Heart left ventricle (tissue), 16 donors: Measurements from ENCODE around the gene DTNB. TPM values are rescaled to one million over a fixed set of nuclear protein-coding genes. Genes with fewer than 3 reads are reported as not detected.

Experiments used
- ATAC-seq, 4 donors: fragments of 200-7000 bp; cut with Tn5 transposase; one replicate each; pipeline ENCODE4 v1.9.1; 2020 to 2022; ENCODE audit warnings: moderate library complexity in 4 of 4, mild to moderate bottlenecking in 3 of 4, moderate number of reproducible peaks in 1 of 4
- DNase-seq, 5 donors: peaks; one replicate each; pipeline ENCODE4 v3.0.0-alpha.2; 2020
- H3K27ac ChIP-seq, 12 donors: fragments of 200-600 bp; sonication (generic) in 4 of 12; one replicate each; pipeline versions ENCODE4 v1.5.0 to v1.8.0; 2016 to 2022; ENCODE audit warnings: mild to moderate bottlenecking in 2 of 12
- H3K27me3 ChIP-seq, 9 donors: fragments of 200-600 bp; sonication (generic) in 2 of 9; one replicate each; pipeline versions ENCODE4 v1.5.1 to v1.8.0; 2016 to 2022; ENCODE audit warnings: mild to moderate bottlenecking in 3 of 9
- H3K36me3 ChIP-seq, 9 donors: fragments of 200-600 bp; sonication (generic) in 2 of 9; one replicate each; pipeline versions ENCODE4 v1.5.0 to v1.8.0; 2018 to 2022; ENCODE audit warnings: mild to moderate bottlenecking in 2 of 9
- H3K4me1 ChIP-seq, 12 donors: fragments of 200-600 bp; sonication (generic) in 4 of 12; one replicate each; pipeline versions ENCODE4 v1.5.0 to v1.8.0; 2016 to 2022; ENCODE audit warnings: mild to moderate bottlenecking in 3 of 12
- H3K4me3 ChIP-seq, 12 donors: fragments of 200-600 bp; sonication (generic) in 4 of 12; one replicate each; pipeline versions ENCODE4 v1.5.0 to v1.8.0; 2017 to 2022; ENCODE audit warnings: mild to moderate bottlenecking in 9 of 12, moderate library complexity in 4 of 12
- H3K9me3 ChIP-seq, 12 donors: fragments of 200-600 bp; sonication (generic) in 4 of 12; one replicate each; pipeline versions ENCODE4 v1.5.0 to v1.8.0; 2016 to 2022; ENCODE audit warnings: mild to moderate bottlenecking in 1 of 12
- POLR2A ChIP-seq, 2 donors: fragments of 450-650 bp; IDR thresholded peaks; one replicate each; pipeline ENCODE4 v1.6.1; 2017; ENCODE audit warnings: antibody characterized with exemption in 2 of 2, mild to moderate bottlenecking in 2 of 2, moderate library complexity in 2 of 2
- WGBS, 4 donors: extraction: QIAGEN DNeasy Blood & Tissue Kit in 2 of 4; methylation state at CpG; one replicate each; pipeline versions ENCODE4 v1.1.5 to v1.1.7; 2013 to 2018; 5-methylcytosine and 5-hydroxymethylcytosine counted together
- intact Hi-C, 10 donors: fragments of 100-400 bp; cut with DNase I; formaldehyde crosslinking; loops; one replicate each; pipeline versions ENCODE4 v1.11.1 to v1.14.2; 2022
- polyA plus RNA-seq, 2 donors: library from polyadenylated mRNA; stranded (reverse); fragments of 200-250 nt; gene quantifications; one replicate each; pipeline ENCODE4 v1.2.3, GENCODE V29; 2013
- total RNA-seq, 9 donors: library from RNA; depleted of rRNA in 2 of 9; stranded (reverse); fragments of >200 nt in 2 of 9; fragmentation: NEBNext Ultra II Directional in 3 of 9; extraction: Animal tissue kit (Norgen Biotek cat#: 25700) in 3 of 9; gene quantifications; one replicate each; pipeline versions ENCODE4 v1.1.0 to v1.2.4, GENCODE V29; 2016 to 2023
- TF ChIP-seq, protein P1 (sequence below), 12 donors: fragments of 200-600 bp; sonication (generic) in 4 of 12; IDR thresholded peaks; one replicate each; pipeline versions ENCODE4 v1.5.0 to v1.8.0; 2018 to 2022; ENCODE audit warnings: antibody characterized with exemption in 12 of 12, mild to moderate bottlenecking in 5 of 12
- donor health status: ischemic (EF 13 %, LVEDD 7.1; RV severe dilation, severe dysfunction).
- donor health status: healthy with polysubstance abuse.
- donor health status: DM: no; HTN: yes; CAD: no.
- donor health status: DM: no; HTN: no; CAD: no.
- donor health status: ischemic (EF 25% LVEDD 6.9; RV normal size, moderate dysfunction).
- donor health status: ischemic (EF 25% LVEDD 5.7; RV mildly dilated, moderate dysfunction).
- donor health status: healthy.
- donor health status: DM: yes; HTN: yes; CAD: no.
- donor health status: ischemic (EF 35%, LVEDD 5.7; RV mildly dilated, moderate dysfunction).
- donor health status: nonischemic (EF 11% LVEDD 7.7; RV severe dilation, severe dysfunction).
- donor health status: DM: yes; HTN: yes; CAD: no.
- donor health status: PGD.
- donor health status: ischemic (EF 29% LVEDD 5.4; RV normal size, mild dysfunction).
- donor health status: nonischemic (EF 23%, LVEDD 6.1; RV moderate dilation, normal function).

Gene DTNB
- total and polyA plus RNA-seq, 11 donors = 2.5 to 17.3 (median 5.6) TPM

DNA sequence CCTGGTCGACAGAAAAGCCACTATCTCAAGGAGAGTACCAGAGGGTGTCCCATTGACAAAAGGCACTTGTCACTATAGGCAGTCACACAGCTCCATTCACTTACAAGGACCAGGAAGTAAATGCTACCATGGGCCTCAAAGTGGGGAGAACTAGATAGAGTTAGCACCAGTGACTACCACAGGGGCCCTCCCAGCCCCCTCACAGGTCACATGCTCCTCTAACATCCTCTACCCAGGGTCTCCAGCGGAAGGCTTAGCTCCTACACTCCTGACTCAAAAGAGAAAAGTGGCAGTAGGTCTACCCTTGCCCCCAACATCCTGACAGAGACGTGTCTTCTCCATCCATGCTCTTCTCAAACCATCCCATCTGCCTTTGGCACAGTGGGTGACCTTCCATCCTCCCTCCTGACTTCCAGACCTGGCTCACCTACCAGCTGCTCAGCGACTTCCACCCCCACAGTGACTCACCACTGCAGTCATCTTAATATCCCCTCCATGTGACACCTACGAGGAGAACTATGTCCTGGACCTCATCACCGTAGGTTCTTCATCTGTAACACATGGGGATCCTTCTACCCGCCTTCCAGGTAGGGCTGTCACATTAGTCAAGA is 326.1 kb downstream of the DTNB start:
- H3K9me3 ChIP-seq = no peaks in the 10 kb centered on the region
- peak in 1 of 5 donors; percentile 4 for DNase-seq
- H3K36me3 ChIP-seq = no peaks in the 10 kb centered on the region
- H3K27me3 ChIP-seq = no peaks in the 10 kb centered on the region
- TF ChIP-seq POLR2A (IDR thresholded peaks at IDR 0.05) = no peak
- TF ChIP-seq, protein P1, sequence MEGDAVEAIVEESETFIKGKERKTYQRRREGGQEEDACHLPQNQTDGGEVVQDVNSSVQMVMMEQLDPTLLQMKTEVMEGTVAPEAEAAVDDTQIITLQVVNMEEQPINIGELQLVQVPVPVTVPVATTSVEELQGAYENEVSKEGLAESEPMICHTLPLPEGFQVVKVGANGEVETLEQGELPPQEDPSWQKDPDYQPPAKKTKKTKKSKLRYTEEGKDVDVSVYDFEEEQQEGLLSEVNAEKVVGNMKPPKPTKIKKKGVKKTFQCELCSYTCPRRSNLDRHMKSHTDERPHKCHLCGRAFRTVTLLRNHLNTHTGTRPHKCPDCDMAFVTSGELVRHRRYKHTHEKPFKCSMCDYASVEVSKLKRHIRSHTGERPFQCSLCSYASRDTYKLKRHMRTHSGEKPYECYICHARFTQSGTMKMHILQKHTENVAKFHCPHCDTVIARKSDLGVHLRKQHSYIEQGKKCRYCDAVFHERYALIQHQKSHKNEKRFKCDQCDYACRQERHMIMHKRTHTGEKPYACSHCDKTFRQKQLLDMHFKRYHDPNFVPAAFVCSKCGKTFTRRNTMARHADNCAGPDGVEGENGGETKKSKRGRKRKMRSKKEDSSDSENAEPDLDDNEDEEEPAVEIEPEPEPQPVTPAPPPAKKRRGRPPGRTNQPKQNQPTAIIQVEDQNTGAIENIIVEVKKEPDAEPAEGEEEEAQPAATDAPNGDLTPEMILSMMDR (IDR thresholded peaks at IDR 0.05) = no peak
- H3K4me3 ChIP-seq = no peak overlapping the region
- peak overlapping the region in 1 of 12 donors; percentile 63 for H3K27ac ChIP-seq
- H3K4me1 ChIP-seq = peaks cover 0 to 7% (median 5%) of the 10 kb centered on the region in 12 donors
- intact Hi-C loops = loop anchor here in 1 of 10 donors (10.0 kb wide), 1 partner anchor 177 kb away; no protein-coding TSS in a partner anchor
- no peak for ATAC-seq
- WGBS, 4 donors = 78 to 86% (median 80%) methylated on average over 7 of the region's 7 CpGs

DNA sequence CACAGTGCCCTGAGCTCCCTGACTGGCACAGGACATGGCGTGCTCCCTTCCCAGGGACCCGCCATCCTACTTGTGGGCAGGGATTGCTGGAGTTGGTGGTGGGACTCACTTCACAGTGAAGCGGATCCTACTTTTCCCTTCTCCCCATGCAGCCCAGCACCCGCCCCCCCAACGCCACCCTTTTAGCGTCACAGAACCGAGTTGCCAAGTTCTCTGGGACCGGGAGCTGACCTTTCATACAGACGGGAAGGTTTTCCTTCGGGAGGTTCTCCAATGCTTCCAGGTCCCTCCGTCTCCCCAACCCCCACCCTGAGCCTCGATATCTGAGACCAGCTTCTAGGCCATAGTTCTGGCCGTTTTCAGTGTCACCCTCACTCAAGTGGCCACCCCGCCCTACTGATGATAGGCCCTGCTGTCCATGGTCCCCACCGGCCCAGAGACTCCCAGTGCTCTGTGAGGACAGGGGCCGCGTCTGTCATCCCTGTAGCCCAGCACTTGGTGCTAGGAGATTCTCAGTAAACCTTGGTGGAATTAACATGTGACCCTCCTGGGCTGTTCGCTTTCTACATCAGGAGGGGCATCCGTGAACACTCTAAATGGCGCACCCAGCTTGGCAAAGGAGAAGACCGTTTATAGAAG is 330.1 kb downstream of the DTNB start:
- no peak overlapping the region for H3K4me3 ChIP-seq
- H3K4me1 ChIP-seq = peaks cover 3 to 30% (median 27%) of the 10 kb centered on the region in 12 donors
- 79 to 86% (median 83%) methylated on average over 19 to 21 of the region's 21 CpGs for WGBS, 4 donors
- ATAC-seq (no peak), DNase-seq (no peak)
- H3K27me3 ChIP-seq = no peaks in the 10 kb centered on the region
- H3K27ac ChIP-seq = no peak overlapping the region
- intact Hi-C loops = loop anchor here in 7 of 10 donors (2.0 to 10.0 kb wide), 8 partner anchors 17 to 181 kb away; no protein-coding TSS in a partner anchor
- peaks cover 0 to 2% (median 0%) of the 10 kb centered on the region in 9 donors for H3K36me3 ChIP-seq
- H3K9me3 ChIP-seq = no peaks in the 10 kb centered on the region
- TF ChIP-seq POLR2A (IDR thresholded peaks at IDR 0.05) = no peak
- TF ChIP-seq, protein P1 (IDR thresholded peaks at IDR 0.05) = no peak

DNA sequence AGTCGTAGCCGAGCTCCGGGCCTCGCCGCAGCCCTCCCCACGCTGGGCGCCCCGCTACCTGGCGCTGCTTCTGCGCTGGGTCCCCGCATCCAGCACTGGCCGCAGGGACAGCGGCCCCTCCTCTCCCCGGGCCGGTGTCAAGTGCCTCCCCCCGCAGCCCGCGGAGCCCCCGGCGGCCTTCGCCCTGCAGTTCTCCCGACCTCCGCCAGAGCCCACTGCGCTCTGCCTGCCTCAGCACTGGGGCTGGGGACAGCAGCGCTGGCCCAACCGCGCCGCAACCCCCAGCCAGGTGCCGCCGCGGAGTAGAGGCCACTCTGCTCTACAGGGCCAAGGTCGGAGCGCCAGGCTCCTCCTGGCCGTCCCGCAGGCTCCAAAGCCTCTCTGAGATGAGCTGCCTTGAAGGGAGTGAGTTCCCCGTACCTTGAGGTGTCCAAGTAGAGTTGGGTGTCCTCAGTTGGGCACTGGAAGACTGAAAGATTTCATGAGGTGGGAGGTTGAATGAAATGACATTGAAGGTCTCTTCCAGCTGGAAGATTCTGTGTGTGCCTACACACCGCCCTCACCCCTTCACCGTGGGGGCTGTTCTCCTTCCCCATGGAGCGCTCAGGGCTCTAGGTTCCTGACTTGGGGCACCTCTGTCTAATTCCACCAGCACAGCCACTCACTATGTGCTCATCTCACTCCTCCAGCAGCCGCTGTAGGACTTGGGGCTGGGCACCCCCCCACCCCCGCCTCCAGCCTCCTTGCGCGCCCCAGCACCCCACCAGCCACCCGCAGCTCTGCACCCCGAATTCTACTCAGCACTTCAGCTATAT is 330.8 kb downstream of the DTNB start:
- H3K36me3 ChIP-seq = peaks cover 0 to 5% (median 0%) of the 10 kb centered on the region in 9 donors
- peak overlapping the region; percentile 47 to 95 (median 84) for H3K27ac ChIP-seq
- intact Hi-C loops = loop anchor here in 8 of 10 donors (1.0 to 10.0 kb wide), 9 partner anchors 18 to 182 kb away; no protein-coding TSS in a partner anchor
- peaks cover 3 to 37% (median 33%) of the 10 kb centered on the region in 12 donors for H3K4me1 ChIP-seq
- TF ChIP-seq POLR2A (IDR thresholded peaks at IDR 0.05) = peak in 1 of 2 donors; percentile 33
- TF ChIP-seq, protein P1 (IDR thresholded peaks at IDR 0.05) = peak; percentile 89 to 99 (median 98)
- no peaks in the 10 kb centered on the region for H3K9me3 ChIP-seq
- peak overlapping the region; percentile 31 to 99 (median 76) for H3K4me3 ChIP-seq
- peak; percentile 76 to 93 (median 88) for ATAC-seq
- peak; percentile 87 to 92 (median 87) for DNase-seq
- no peaks in the 10 kb centered on the region for H3K27me3 ChIP-seq
- WGBS, 4 donors = 18 to 40% (median 22%) methylated on average over 19 to 45 of the region's 45 CpGs
